Smooth muscle cell (in vitro differentiated cells): ENCODE data around the gene SMG1. TPM values are rescaled to one million over a fixed set of nuclear protein-coding genes. Genes with fewer than 3 reads are reported as not detected.
A peak's percentile ranks its signal among the peaks of the same experiment; 100 is the strongest.

ENCODE experiments used
- DNase-seq: peaks from one replicate; lab custom pipeline; 2025; ENCODE audit not compliant: unreplicated experiment; lab: John Stamatoyannopoulos, UW
- H2AFZ ChIP-seq: fragments of 200-600 bp; sonication (generic); 2 replicates; pipeline ENCODE4 v1.6.0; 2016; ENCODE audit warnings: antibody characterized with exemption, low read depth, mild to moderate bottlenecking
- H3F3A ChIP-seq: fragments of 200-600 bp; sonication (generic); 2 replicates; pipeline ENCODE4 v1.6.0; 2017; ENCODE audit warnings: antibody characterized with exemption, low read depth
- H3K27ac ChIP-seq: fragments of 200-600 bp; sonication (generic); 2 replicates; pipeline ENCODE4 v1.5.1; 2016; ENCODE audit warnings: low read depth, mild to moderate bottlenecking
- H3K27me3 ChIP-seq: fragments of 200-600 bp; sonication (generic); 2 replicates; pipeline ENCODE4 v1.6.1; 2016; ENCODE audit warnings: low read depth, mild to moderate bottlenecking
- H3K36me3 ChIP-seq: fragments of 200-600 bp; sonication (generic); 2 replicates; pipeline ENCODE4 v1.5.1; 2016; ENCODE audit warnings: low read depth
- H3K4me1 ChIP-seq: fragments of 200-600 bp; sonication (generic); 2 replicates; pipeline ENCODE4 v1.5.1; 2016; ENCODE audit warnings: low read depth
- H3K4me2 ChIP-seq: fragments of 200-600 bp; sonication (generic); 2 replicates; pipeline ENCODE4 v1.6.0; 2016; ENCODE audit warnings: mild to moderate bottlenecking
- H3K4me3 ChIP-seq: fragments of 200-600 bp; sonication (generic); 2 replicates; pipeline ENCODE4 v1.5.1; 2016; ENCODE audit warnings: mild to moderate bottlenecking
- H3K79me2 ChIP-seq: fragments of 200-600 bp; sonication (generic); 2 replicates; pipeline ENCODE4 v1.6.0; 2016; ENCODE audit warnings: low read depth, mild to moderate bottlenecking
- H3K9ac ChIP-seq: fragments of 200-600 bp; sonication (generic); 2 replicates; pipeline ENCODE4 v1.6.0; 2016; ENCODE audit warnings: low read depth
- H3K9me3 ChIP-seq: fragments of 200-600 bp; sonication (generic); replicated peaks from 2 replicates; pipeline ENCODE4 v1.5.1; 2016; ENCODE audit warnings: low read depth
- H4K20me1 ChIP-seq: fragments of 200-600 bp; sonication (generic); 2 replicates; pipeline ENCODE4 v1.6.0; 2016; ENCODE audit warnings: low read depth
- CTCF ChIP-seq: fragments of 200-600 bp; sonication (generic); IDR thresholded peaks from 2 replicates; pipeline ENCODE4 v1.5.1; 2017; ENCODE audit warnings: borderline replicate concordance, mild to moderate bottlenecking, antibody characterized with exemption; ENCODE audit not compliant: insufficient read depth, poor library complexity, severe bottlenecking
- WGBS: methylation state at CpG from one replicate; pipeline ENCODE4 v1.1.7; 2016; ENCODE audit warnings: low lambda C conversion rate; 5-methylcytosine and 5-hydroxymethylcytosine counted together
- polyA plus RNA-seq: library from polyadenylated mRNA; unstranded; fragments of >200 nt; fragmentation: Nextera tagmentation; extraction: Ambion mirVana; gene quantifications from 2 replicates; pipeline ENCODE4 v1.2.1, GENCODE V29; 2016
- total RNA-seq: library from RNA; depleted of rRNA; stranded (reverse); fragments of >200 nt; gene quantifications from 2 replicates; pipeline ENCODE4 v1.2.3, GENCODE V29; 2014

Gene SMG1
- total and polyA plus RNA-seq, 2 experiments from 2014 or later = 4.9 to 45.4 TPM

GRCh38 chr16:18800293-18800692, 125.9 kb downstream of the SMG1 start:
- no peak for DNase-seq
- Histone ChIP-seq H3K9ac (peak overlapping the region; percentile 93), H3K27ac (peak overlapping the region; percentile 91), H3K36me3 (peaks cover 15% of the 10 kb centered on the region), H3K4me3 (peak overlapping the region; percentile 75), H3K4me2 (peak overlapping the region; percentile 92), H3K4me1 (peaks cover 29% of the 10 kb centered on the region), H2AFZ (no peak overlapping the region), H3K9me3 (no peaks in the 10 kb centered on the region), H4K20me1 (peaks cover 33% of the 10 kb centered on the region), H3K27me3 (no peaks in the 10 kb centered on the region), H3F3A (peaks cover 13% of the 10 kb centered on the region), H3K79me2 (peaks cover 52% of the 10 kb centered on the region)
- WGBS = 4% methylated on average over 8 of the region's 8 CpGs
- TF ChIP-seq CTCF = no peak

GRCh38 chr16:18799500-18799899, 126.7 kb downstream of the SMG1 start:
- Histone ChIP-seq H3K4me2 (peak overlapping the region; percentile 92), H3K4me1 (peaks cover 25% of the 10 kb centered on the region), H3K79me2 (peaks cover 56% of the 10 kb centered on the region), H2AFZ (no peak overlapping the region), H3K4me3 (peak overlapping the region; percentile 75), H3F3A (peaks cover 8% of the 10 kb centered on the region), H3K27me3 (no peaks in the 10 kb centered on the region), H3K9ac (peak overlapping the region; percentile 93), H3K27ac (peak overlapping the region; percentile 91), H3K9me3 (no peaks in the 10 kb centered on the region), H3K36me3 (peaks cover 16% of the 10 kb centered on the region), H4K20me1 (peaks cover 33% of the 10 kb centered on the region)
- TF ChIP-seq CTCF = no peak
- no peak for DNase-seq
- WGBS = 82% methylated on average over 3 of the region's 3 CpGs

- 97% methylated on average over 4 of the region's 4 CpGs for WGBS
- H4K20me1 ChIP-seq = peaks cover 33% of the 10 kb centered on the region
- no peak overlapping the region for H3K4me2 ChIP-seq
Observed at GRCh38 chr16:18797746-18798145, 128.5 kb downstream of the SMG1 start.

More at GRCh38 chr16:18797746-18798145, 128.5 kb downstream of the SMG1 start:
- no peak overlapping the region for H3K4me3 ChIP-seq
- peaks cover 21% of the 10 kb centered on the region for H3K4me1 ChIP-seq
- no peak overlapping the region for H3K9ac ChIP-seq
- no peak overlapping the region for H3K27ac ChIP-seq
- DNase-seq = no peak
- peaks cover 56% of the 10 kb centered on the region for H3K79me2 ChIP-seq
- no peaks in the 10 kb centered on the region for H3K27me3 ChIP-seq
- no peak for TF ChIP-seq CTCF
- H3K9me3 ChIP-seq = no peaks in the 10 kb centered on the region
- no peak overlapping the region for H2AFZ ChIP-seq
- H3K36me3 ChIP-seq = peaks cover 16% of the 10 kb centered on the region
- peaks cover 10% of the 10 kb centered on the region for H3F3A ChIP-seq
